GM19397 (cell line): ENCODE measurements around the gene GRAMD1A.
"Not testable (repeated sequence)": the region's sequence is repeated elsewhere in the genome, so short reads cannot be mapped to it uniquely, and the experiment has no call there.

Experiments used
- ATAC-seq: cut with Tn5 transposase; IDR thresholded peaks from one replicate; pipeline ENCODE4 v1.9.1; 2021; ENCODE audit warnings: mild to moderate bottlenecking, moderate library complexity; ENCODE audit not compliant: unreplicated experiment

The GRAMD1A gene

GRCh38 chr19:35015954-35016351 is 15.8 kb downstream of the GRAMD1A start:
- ATAC-seq, result no peak

GRCh38 chr19:35017507-35017906 is 17.4 kb downstream of the GRAMD1A start:
- ATAC-seq, result no peak

GRCh38 chr19:35018379-35018778 is 18.3 kb downstream of the GRAMD1A start:
- ATAC-seq, result no peak

GRCh38 chr19:35019144-35019543 is 19.0 kb downstream of the GRAMD1A start:
- no peak for ATAC-seq

- no peak for ATAC-seq
Measured at GRCh38 chr19:35021016-35021415, 20.9 kb downstream of the GRAMD1A start.

- no peak for ATAC-seq
Measured at GRCh38 chr19:35021596-35021995, 21.5 kb downstream of the GRAMD1A start.

GRCh38 chr19:35022460-35022859 is 22.3 kb downstream of the GRAMD1A start:
- ATAC-seq, result no peak

- no peak for ATAC-seq
Measured at GRCh38 chr19:35023428-35023827, 23.3 kb downstream of the GRAMD1A start.

GRCh38 chr19:35024095-35024494 is 24.0 kb downstream of the GRAMD1A start:
- no peak for ATAC-seq

- no peak for ATAC-seq
Measured at GRCh38 chr19:35025969-35026368, 25.8 kb downstream of the GRAMD1A start.

- no peak for ATAC-seq
Measured at GRCh38 chr19:35026418-35026817, 26.3 kb downstream of the GRAMD1A start.

- no peak for ATAC-seq
Measured at GRCh38 chr19:35027009-35027408, 26.9 kb downstream of the GRAMD1A start.

- ATAC-seq, result no peak
Measured at GRCh38 chr19:35027851-35028599, 27.9 kb downstream of the GRAMD1A start.

GRCh38 chr19:35028600-35028885 is 28.4 kb downstream of the GRAMD1A start:
- not testable (repeated sequence) for ATAC-seq

GRCh38 chr19:35029275-35029736 is 29.2 kb downstream of the GRAMD1A start:
- not testable (repeated sequence) for ATAC-seq

GRCh38 chr19:35029737-35030256 is 29.7 kb downstream of the GRAMD1A start:
- no peak for ATAC-seq

GRCh38 chr19:35030257-35031071 is 30.3 kb downstream of the GRAMD1A start, which contains the start of gene SCN1B:
Gene SCN1B (plus strand): TSS chr19:35030470. CDS start chr19:35030821, 351 bp downstream.
- ATAC-seq, result no peak

- no peak for ATAC-seq
Measured at GRCh38 chr19:35031072-35031881, 31.2 kb downstream of the GRAMD1A start.

GRCh38 chr19:35032356-35032865 is 32.3 kb downstream of the GRAMD1A start:
- no peak for ATAC-seq

GRCh38 chr19:35033067-35034004 is 33.2 kb downstream of the GRAMD1A start:
- no peak for ATAC-seq
